Mucosa of rectum (tissue), 2 donors: ENCODE data around the gene NCAPD3.

Experiments used
- H3K27ac ChIP-seq, 2 donors: one replicate each; pipeline ENCODE4 v1.7.0; 2013; ENCODE audit warnings: inconsistent platforms in 2 of 2, low read depth in 2 of 2, low read length in 2 of 2
- H3K27me3 ChIP-seq, 2 donors: one replicate each; pipeline ENCODE4 v1.7.0; 2013; ENCODE audit warnings: low read length in 2 of 2; ENCODE audit not compliant: control insufficient read depth in 2 of 2, insufficient read depth in 2 of 2
- H3K36me3 ChIP-seq, 2 donors: one replicate each; pipeline ENCODE4 v1.7.0; 2013; ENCODE audit warnings: low read length in 2 of 2; ENCODE audit not compliant: control insufficient read depth in 2 of 2, insufficient read depth in 2 of 2
- H3K4me1 ChIP-seq, 2 donors: one replicate each; pipeline ENCODE4 v1.7.0; 2013; ENCODE audit warnings: low read length in 2 of 2, mild to moderate bottlenecking in 1 of 2; ENCODE audit not compliant: control insufficient read depth in 2 of 2, insufficient read depth in 2 of 2
- H3K4me3 ChIP-seq, 2 donors: one replicate each; pipeline ENCODE4 v1.7.0; 2013; ENCODE audit warnings: low read length in 2 of 2
- H3K9ac ChIP-seq, 2 donors: one replicate each; pipeline ENCODE4 v1.7.0; 2013; ENCODE audit warnings: low read length in 2 of 2, low read depth in 1 of 2, mild to moderate bottlenecking in 1 of 2
- H3K9me3 ChIP-seq, 2 donors: one replicate each; pipeline ENCODE4 v1.7.0; 2013; ENCODE audit warnings: low read length in 2 of 2; ENCODE audit not compliant: control insufficient read depth in 2 of 2
- donor health status: healthy.
- donor health status: Normal muscosa, but diverticular disease.

Gene NCAPD3

DNA sequence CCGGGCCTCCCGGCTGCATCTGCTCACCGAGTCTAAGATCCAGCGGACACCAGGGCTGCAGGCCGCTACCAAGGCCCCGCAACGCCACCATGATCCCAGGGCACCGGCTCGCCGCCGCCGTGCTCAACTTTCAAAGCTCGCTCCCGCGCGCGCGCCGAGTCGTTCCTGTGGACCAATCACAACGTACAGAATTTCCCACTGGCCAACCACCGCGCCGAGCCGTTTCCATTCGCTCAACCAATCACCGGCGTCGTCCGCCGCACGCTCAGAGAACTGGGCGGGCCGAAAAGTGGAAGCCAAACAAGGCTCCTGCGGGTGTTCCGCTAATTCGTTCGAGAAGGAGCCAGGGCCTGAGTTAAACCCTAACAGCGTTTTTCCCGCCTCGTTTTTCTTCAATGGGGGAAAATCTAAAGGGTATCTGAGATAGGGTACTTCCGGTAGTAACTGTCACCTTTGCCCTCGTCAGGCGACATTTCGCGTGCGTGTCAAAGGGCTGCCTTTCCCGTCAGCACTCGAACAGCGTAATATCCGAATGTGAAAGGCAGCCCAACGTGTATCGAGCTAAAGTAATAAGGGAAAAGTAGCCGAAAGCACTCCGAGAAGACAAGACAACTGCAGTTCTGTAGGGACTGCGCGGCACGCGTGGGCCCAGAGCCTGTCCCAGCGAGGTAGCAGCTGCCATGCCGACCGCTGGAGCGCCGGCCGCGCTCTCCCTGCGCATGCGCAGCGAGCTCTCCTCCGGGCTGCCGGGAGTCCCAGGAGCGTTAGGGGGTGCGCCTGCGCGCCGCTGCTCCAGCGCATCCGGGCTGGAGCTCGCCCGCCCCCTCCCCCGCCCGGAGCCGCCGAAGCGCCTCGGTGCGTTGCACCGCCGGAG is at the start of gene NCAPD3, which contains the start of gene VPS26B:
Gene NCAPD3 (minus strand): TSS at position 132 of the 874 bp plus-strand sequence. CDS start 41 bp downstream, at position 91.
Gene VPS26B (plus strand): TSS at position 836 of the 874 bp plus-strand sequence. CDS start 452 bp downstream, outside the sequence.
- H3K9ac ChIP-seq, result peak within 1 kb of the TSS; percentile 83 to 91
- no peaks in the 10 kb centered on the region for H3K9me3 ChIP-seq
- peak within 1 kb of the TSS; percentile 98 to 99 for H3K4me3 ChIP-seq
- H3K4me1 ChIP-seq, result peaks cover 22 to 26% of the 10 kb centered on the region in 2 donors
- H3K27ac ChIP-seq, result peak within 1 kb of the TSS; percentile 97 to 98
- H3K27me3 ChIP-seq, result no peaks in the 10 kb centered on the region
- H3K36me3 ChIP-seq, result peaks cover 2 to 3% of the 10 kb centered on the region in 2 donors

DNA sequence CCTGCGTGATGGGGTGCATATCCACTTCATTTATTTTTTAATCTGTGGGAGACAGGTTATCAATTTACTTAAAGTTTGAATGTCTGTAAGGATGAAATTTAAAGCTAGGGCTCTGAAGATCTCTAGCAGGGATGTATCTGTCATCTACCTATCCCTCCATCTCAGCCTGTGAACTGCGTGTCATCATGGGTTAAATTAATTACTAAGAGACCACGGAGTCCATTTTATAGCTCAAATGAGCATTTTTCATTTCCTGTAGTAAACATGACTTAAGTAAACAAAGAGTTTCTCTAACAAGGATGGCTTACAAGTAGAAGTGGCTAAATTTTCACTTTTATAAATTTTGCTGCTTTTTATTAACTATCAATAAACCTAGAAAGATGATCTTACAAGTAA is 49.5 kb upstream of the NCAPD3 start:
- Histone ChIP-seq H3K9me3 (peaks cover 0 to under 1% of the 10 kb centered on the region in 2 donors), H3K9ac (no peak overlapping the region), H3K36me3 (no peaks in the 10 kb centered on the region), H3K4me3 (no peak overlapping the region), H3K27me3 (peaks cover 34 to 37% of the 10 kb centered on the region in 2 donors), H3K27ac (no peak overlapping the region), H3K4me1 (peaks cover 4 to 5% of the 10 kb centered on the region in 2 donors)

GRCh38 chr11:134272381-134273316 is 48.9 kb upstream of the NCAPD3 start:
- no peak overlapping the region for H3K9ac ChIP-seq
- no peak overlapping the region for H3K4me3 ChIP-seq
- no peak overlapping the region for H3K27ac ChIP-seq
- peaks cover 28 to 32% of the 10 kb centered on the region in 2 donors for H3K27me3 ChIP-seq
- no peaks in the 10 kb centered on the region for H3K9me3 ChIP-seq
- H3K4me1 ChIP-seq, result peaks cover 4 to 5% of the 10 kb centered on the region in 2 donors
- no peaks in the 10 kb centered on the region for H3K36me3 ChIP-seq

GRCh38 chr11:134271978-134272377 is 48.2 kb upstream of the NCAPD3 start:
- H3K4me3 ChIP-seq, result no peak overlapping the region
- H3K4me1 ChIP-seq, result peaks cover 4 to 6% of the 10 kb centered on the region in 2 donors
- no peaks in the 10 kb centered on the region for H3K36me3 ChIP-seq
- H3K9ac ChIP-seq, result no peak overlapping the region
- H3K9me3 ChIP-seq, result no peaks in the 10 kb centered on the region
- peaks cover 24 to 25% of the 10 kb centered on the region in 2 donors for H3K27me3 ChIP-seq
- no peak overlapping the region for H3K27ac ChIP-seq

- Histone ChIP-seq H3K27ac (no peak overlapping the region), H3K9me3 (no peaks in the 10 kb centered on the region), H3K4me1 (peaks cover 0 to 8% of the 10 kb centered on the region in 2 donors), H3K4me3 (no peak overlapping the region), H3K27me3 (peaks cover 11 to 18% of the 10 kb centered on the region in 2 donors), H3K36me3 (no peaks in the 10 kb centered on the region), H3K9ac (no peak overlapping the region)
These were observed 46.5 kb upstream of the NCAPD3 start for GRCh38 chr11:134270250-134270714.

DNA sequence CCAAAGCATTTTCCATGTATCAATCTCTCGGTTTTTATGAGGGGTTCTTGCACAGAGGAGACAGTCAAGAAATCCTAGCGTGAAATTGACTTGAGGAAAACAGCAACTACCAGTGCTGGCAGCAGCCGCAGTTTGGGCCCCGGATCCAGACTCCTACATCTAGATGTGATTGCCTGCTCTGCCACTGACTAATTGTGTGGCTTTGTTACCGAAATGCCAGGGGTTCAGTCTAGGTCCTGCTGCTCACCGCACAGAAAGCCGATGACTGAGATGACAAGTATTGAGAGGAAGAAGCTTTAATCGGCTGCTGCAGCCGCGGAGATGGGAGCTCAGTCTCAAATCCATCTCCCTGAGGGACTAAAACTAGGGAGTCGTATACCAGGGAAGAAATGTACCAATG is 44.2 kb upstream of the NCAPD3 start:
- Histone ChIP-seq H3K36me3 (peaks cover 4 to 5% of the 10 kb centered on the region in 2 donors), H3K4me3 (no peak overlapping the region), H3K9me3 (no peaks in the 10 kb centered on the region), H3K4me1 (peaks cover 0 to 8% of the 10 kb centered on the region in 2 donors), H3K27me3 (peaks cover 0 to 6% of the 10 kb centered on the region in 2 donors), H3K27ac (no peak overlapping the region), H3K9ac (no peak overlapping the region)

DNA sequence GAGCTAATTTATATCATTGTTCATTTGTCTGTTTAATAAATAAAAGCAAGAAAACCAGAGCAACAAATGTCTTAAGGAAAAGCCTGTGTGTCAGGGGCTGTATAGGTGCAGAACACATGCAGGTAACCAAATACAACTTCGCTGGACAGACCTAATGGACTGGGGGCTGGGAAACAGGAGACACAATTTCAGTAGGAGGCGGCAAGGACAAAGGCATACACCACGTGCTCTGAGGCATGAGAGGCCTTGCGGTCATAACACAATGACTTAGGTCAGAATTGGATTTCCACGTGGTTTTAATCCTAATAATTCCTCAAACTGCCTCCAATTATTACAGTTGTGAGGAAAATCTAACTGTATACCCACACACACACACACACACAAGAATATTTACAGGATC is 43.7 kb upstream of the NCAPD3 start:
- H3K36me3 ChIP-seq, result peaks cover 8 to 10% of the 10 kb centered on the region in 2 donors
- no peaks in the 10 kb centered on the region for H3K9me3 ChIP-seq
- H3K4me3 ChIP-seq, result no peak overlapping the region
- H3K27ac ChIP-seq, result no peak overlapping the region
- no peak overlapping the region for H3K9ac ChIP-seq
- H3K27me3 ChIP-seq, result peaks cover 0 to 6% of the 10 kb centered on the region in 2 donors
- H3K4me1 ChIP-seq, result peaks cover 0 to 8% of the 10 kb centered on the region in 2 donors

GRCh38 chr11:134266841-134267251 is 43.1 kb upstream of the NCAPD3 start:
- peaks cover 0 to 8% of the 10 kb centered on the region in 2 donors for H3K4me1 ChIP-seq
- H3K4me3 ChIP-seq, result no peak overlapping the region
- H3K36me3 ChIP-seq, result peaks cover 13 to 14% of the 10 kb centered on the region in 2 donors
- H3K9me3 ChIP-seq, result no peaks in the 10 kb centered on the region
- no peak overlapping the region for H3K9ac ChIP-seq
- H3K27ac ChIP-seq, result no peak overlapping the region
- H3K27me3 ChIP-seq, result peaks cover 0 to 6% of the 10 kb centered on the region in 2 donors

GRCh38 chr11:134266440-134266839 is 42.7 kb upstream of the NCAPD3 start:
- H3K36me3 ChIP-seq, result peaks cover 17 to 18% of the 10 kb centered on the region in 2 donors
- no peaks in the 10 kb centered on the region for H3K9me3 ChIP-seq
- H3K4me1 ChIP-seq, result peaks cover 0 to 8% of the 10 kb centered on the region in 2 donors
- peaks cover 0 to 2% of the 10 kb centered on the region in 2 donors for H3K27me3 ChIP-seq
- H3K4me3 ChIP-seq, result no peak overlapping the region
- no peak overlapping the region for H3K27ac ChIP-seq
- no peak overlapping the region for H3K9ac ChIP-seq
